GM12878 (cell line): ENCODE data around the gene RFLNA. TPM values are rescaled to one million over a fixed set of nuclear protein-coding genes. Genes with fewer than 3 reads are reported as not detected.

ENCODE experiments used
- ATAC-seq: fragments of 200-7000 bp; cut with Tn5 transposase; 3 replicates; pipeline ENCODE4 v1.9.1; 2020; ENCODE audit warnings: mild to moderate bottlenecking, moderate library complexity
- BruUV-seq: library from RNA; stranded (reverse); fragments of 400-500 nt; replicated peaks from 2 replicates; lab custom pipeline; 2021; lab: Mats Ljungman, UMichigan
- CTCF ChIA-PET: fragments of 300-600 bp; sonication (Branson Sonifier 250); formaldehyde crosslinking; extraction: SDS; loops from one replicate; lab custom pipeline; 2021; ENCODE audit warnings: inconsistent platforms; lab: Yijun Ruan, JAX
- POLR2A ChIA-PET: fragments of 350-600 bp; formaldehyde crosslinking; extraction: SDS; loops from one replicate; lab custom pipeline; 2021; ENCODE audit warnings: inconsistent platforms; lab: Charles Lee
- RAD21 ChIA-PET: fragments of 300-600 bp; sonication (Branson Sonifier 250); formaldehyde crosslinking; loops from one replicate; lab custom pipeline; 2023; ENCODE audit warnings: antibody characterized with exemption; ENCODE audit not compliant: unreplicated experiment; lab: Charles Lee
- SMC1A ChIA-PET: fragments of 300-600 bp; sonication (Branson Sonifier 250); formaldehyde crosslinking; loops from one replicate; lab custom pipeline; 2023; ENCODE audit not compliant: unreplicated experiment, uncharacterized antibody; lab: Charles Lee
- DNase-seq: peaks from one replicate; pipeline ENCODE4 v3.0.0-alpha.2; 2011; ENCODE audit warnings: low read depth, low spot score
- FAIRE-seq: peaks from 3 replicates; lab custom pipeline; 2011; peaks lifted over from hg19 to GRCh38; lab: Jason Lieb, UNC
- H2AFZ ChIP-seq: 2 replicates; pipeline ENCODE4 v1.6.0; 2011; ENCODE audit warnings: low read depth, low read length, control low read depth; ENCODE audit not compliant: control insufficient read depth
- H3K27ac ChIP-seq: 2 replicates; pipeline ENCODE4 v1.5.1; 2011; ENCODE audit warnings: control low read depth; ENCODE audit not compliant: control insufficient read depth, insufficient read depth
- H3K27me3 ChIP-seq, 2 experiments: replicated peaks in 1 of 2; 2 replicates each; pipeline versions ENCODE4 v1.6.0 to v1.6.1; 2011; ENCODE audit warnings: low read length in 1 of 2; ENCODE audit not compliant: control insufficient read depth in 2 of 2, insufficient read depth in 2 of 2
- H3K36me3 ChIP-seq, 2 experiments: 2 replicates each; pipeline ENCODE4 v1.5.1; 2011; ENCODE audit warnings: low read length in 1 of 2; ENCODE audit not compliant: control insufficient read depth in 2 of 2, insufficient read depth in 2 of 2
- H3K4me1 ChIP-seq: 2 replicates; pipeline ENCODE4 v1.6.1; 2011; ENCODE audit warnings: mild to moderate bottlenecking, low read length, moderate library complexity, mixed read lengths; ENCODE audit not compliant: control insufficient read depth, insufficient read depth
- H3K4me2 ChIP-seq: 2 replicates; pipeline ENCODE4 v1.6.0; 2011; ENCODE audit warnings: control low read depth; ENCODE audit not compliant: control insufficient read depth, insufficient read depth
- H3K4me3 ChIP-seq: fragments of 200-600 bp; sonication (generic); 2 replicates; pipeline ENCODE4 v1.5.1; 2016
- H3K79me2 ChIP-seq: 2 replicates; pipeline ENCODE4 v1.6.0; 2011; ENCODE audit warnings: low read length; ENCODE audit not compliant: control insufficient read depth, insufficient read depth
- H3K9ac ChIP-seq: 2 replicates; pipeline ENCODE4 v1.8.0; 2011; ENCODE audit warnings: low read length, control low read depth, mixed read lengths; ENCODE audit not compliant: control insufficient read depth, insufficient read depth
- H3K9me3 ChIP-seq: replicated peaks from 3 replicates; pipeline ENCODE4 v1.5.1; 2011; ENCODE audit warnings: mild to moderate bottlenecking, low read length; ENCODE audit not compliant: control insufficient read depth, insufficient read depth
- H4K20me1 ChIP-seq: 2 replicates; pipeline ENCODE4 v1.6.0; 2011; ENCODE audit not compliant: control insufficient read depth, insufficient read depth
- BACH1 ChIP-seq: fragments of 450-650 bp; IDR thresholded peaks from 2 replicates; pipeline ENCODE4 v1.6.1; 2017; ENCODE audit warnings: mild to moderate bottlenecking, borderline replicate concordance
- BCL11A ChIP-seq: IDR thresholded peaks from 2 replicates; pipeline ENCODE4 v1.6.1; 2011; ENCODE audit warnings: low read depth, low read length
- BMI1 ChIP-seq: fragments of 450-650 bp; IDR thresholded peaks from 2 replicates; pipeline ENCODE4 v1.6.1; 2016; ENCODE audit warnings: mild to moderate bottlenecking, moderate library complexity, borderline replicate concordance
- MXI1 ChIP-seq: fragments of 150-350 bp; IDR thresholded peaks from 2 replicates; pipeline ENCODE4 v1.6.1; 2011; ENCODE audit warnings: low read depth, mild to moderate bottlenecking, inconsistent platforms, low read length, improper control_type of control experiment
- NFYB ChIP-seq: IDR thresholded peaks from 2 replicates; pipeline ENCODE4 v1.6.1; 2011; ENCODE audit warnings: low read depth, mild to moderate bottlenecking, low read length, improper control_type of control experiment, moderate library complexity; ENCODE audit not compliant: insufficient read depth
- PAX5 ChIP-seq: IDR thresholded peaks from 2 replicates; pipeline ENCODE4 v1.6.1; 2011; ENCODE audit warnings: low read depth, low read length, borderline replicate concordance
- TARDBP ChIP-seq: IDR thresholded peaks from 2 replicates; pipeline ENCODE4 v1.6.1; 2016; ENCODE audit warnings: borderline replicate concordance
- ZNF207 ChIP-seq: fragments of 450-650 bp; IDR thresholded peaks from 2 replicates; pipeline ENCODE4 v1.6.1; 2014; ENCODE audit warnings: antibody characterized with exemption, mild to moderate bottlenecking, borderline replicate concordance
- WGBS: methylation state at CpG from one replicate; pipeline ENCODE4 v1.1.6; 2016; ENCODE audit warnings: low lambda C conversion rate; ENCODE audit not compliant: insufficient replicate concordance, insufficient coverage; ENCODE audit errors: missing lambda C conversion rate; 5-methylcytosine and 5-hydroxymethylcytosine counted together
- in situ Hi-C: fragments of 300-500 bp; cut with MboI; formaldehyde crosslinking; loops from 9 replicates; pipeline ENCODE4 v1.14.3; 2018; ENCODE audit warnings: mixed read lengths
- intact Hi-C: fragments of 100-400 bp; cut with micrococcal nuclease; formaldehyde crosslinking; loops from one replicate; pipeline ENCODE4 v1.14.2; 2022; ENCODE audit not compliant: unreplicated experiment
- polyA plus RNA-seq, 11 experiments: library from polyadenylated mRNA; depleted of rRNA in 4 of 11; unstranded in 6 of 11; stranded (reverse) in 5 of 11; fragments of >200 nt; fragmentation: Nextera tagmentation in 4 of 11; fragmentation: Illumina TruSeq in 1 of 11; extraction: Ambion mirVana in 4 of 11; extraction: Trizol in 1 of 11; gene quantifications; 1 replicate in 1 of 11; 2 replicates in 10 of 11; pipeline versions ENCODE4 v1.2.1 to v1.2.3, GENCODE V29; 2011 to 2016; ENCODE audit warnings: inconsistent platforms in 2 of 11, missing spikeins in 2 of 11, low read depth in 1 of 11
- total RNA-seq, 4 experiments: library from RNA; depleted of rRNA in 3 of 4; stranded (reverse); fragments of >200 nt in 3 of 4; fragmentation: Illumina TruSeq in 1 of 4; extraction: Trizol in 1 of 4; gene quantifications; 2 replicates each; pipeline versions ENCODE4 v1.2.1 to v1.2.3, GENCODE V29; 2013 to 2021
- TF ChIP-seq, protein P1 (sequence below): fragments of 450-650 bp; formaldehyde crosslinking; IDR thresholded peaks from 2 replicates; pipeline ENCODE4 v1.4.0; 2022; ENCODE audit warnings: mild to moderate bottlenecking, moderate library complexity
- TF ChIP-seq, protein P2 (sequence below): fragments of 450-650 bp; formaldehyde crosslinking; IDR thresholded peaks from 2 replicates; pipeline ENCODE4 v1.5.0; 2022; ENCODE audit warnings: mild to moderate bottlenecking, missing genetic modification characterization
- TF ChIP-seq, protein P3 (sequence below): fragments of 150-350 bp; IDR thresholded peaks from 2 replicates; pipeline ENCODE4 v1.6.1; 2014; ENCODE audit warnings: mild to moderate bottlenecking, low read depth, low read length
- TF ChIP-seq, protein P4 (sequence below): IDR thresholded peaks from 2 replicates; pipeline ENCODE4 v1.6.1; 2012; ENCODE audit warnings: low read depth, low read length, improper control_type of control experiment
- TF ChIP-seq, protein P5 (sequence below): fragments of 450-650 bp; conservative IDR thresholded peaks from 2 replicates; pipeline ENCODE4 v1.6.1; 2017; ENCODE audit warnings: mild to moderate bottlenecking, moderate library complexity

Gene RFLNA
- total and polyA plus RNA-seq, 10 of the 15 experiments (the other 5 are each of a cell fraction or from before 2014, with no cell fraction given): 0.08 TPM; not detected in 9

DNA sequence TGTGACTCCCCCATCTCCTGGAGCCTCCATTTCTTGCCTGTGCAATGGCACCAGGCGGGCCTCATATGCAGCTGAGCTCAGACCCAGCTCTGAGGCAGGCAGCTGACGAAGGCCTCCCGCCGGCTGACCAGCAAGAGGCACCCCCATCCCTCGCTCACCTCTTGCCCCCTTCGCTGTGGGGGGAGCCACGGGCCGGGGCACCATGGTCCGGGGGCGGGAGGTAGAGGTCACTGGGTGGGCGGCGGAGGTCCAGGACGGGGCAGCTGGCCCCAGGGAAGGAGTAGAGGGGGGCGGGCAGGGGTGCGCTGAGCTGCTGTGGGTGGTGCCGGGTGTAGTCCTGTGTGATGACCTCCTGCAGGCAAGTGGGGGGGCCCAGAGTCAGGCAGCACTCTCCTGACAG is 39.4 kb downstream of the RFLNA start:
- Histone ChIP-seq H3K36me3 (peaks cover 0 to 39% of the 10 kb centered on the region in 2 experiments; a peak in 3 of 4 replicates), H3K27me3 (no peaks in the 10 kb centered on the region), H2AFZ (no peak overlapping the region), H4K20me1 (no peaks in the 10 kb centered on the region), H3K4me3 (no peak overlapping the region), H3K9ac (no peak overlapping the region), H3K4me1 (no peaks in the 10 kb centered on the region), H3K9me3 (no peaks in the 10 kb centered on the region), H3K4me2 (no peak overlapping the region), H3K27ac (no peak overlapping the region), H3K79me2 (no peaks in the 10 kb centered on the region)
- no peak for FAIRE-seq
- 94% methylated on average over 16 of the region's 16 CpGs for WGBS
- ATAC-seq: no peak
- in situ Hi-C loops: no loop called here
- intact Hi-C loops: no loop called here
- ChIA-PET RAD21 (no interaction called here), CTCF (no interaction called here), POLR2A (no interaction called here), SMC1A (no interaction called here)
- TF ChIP-seq BMI1: no peak
- no peak for TF ChIP-seq TARDBP
- TF ChIP-seq, protein P1, sequence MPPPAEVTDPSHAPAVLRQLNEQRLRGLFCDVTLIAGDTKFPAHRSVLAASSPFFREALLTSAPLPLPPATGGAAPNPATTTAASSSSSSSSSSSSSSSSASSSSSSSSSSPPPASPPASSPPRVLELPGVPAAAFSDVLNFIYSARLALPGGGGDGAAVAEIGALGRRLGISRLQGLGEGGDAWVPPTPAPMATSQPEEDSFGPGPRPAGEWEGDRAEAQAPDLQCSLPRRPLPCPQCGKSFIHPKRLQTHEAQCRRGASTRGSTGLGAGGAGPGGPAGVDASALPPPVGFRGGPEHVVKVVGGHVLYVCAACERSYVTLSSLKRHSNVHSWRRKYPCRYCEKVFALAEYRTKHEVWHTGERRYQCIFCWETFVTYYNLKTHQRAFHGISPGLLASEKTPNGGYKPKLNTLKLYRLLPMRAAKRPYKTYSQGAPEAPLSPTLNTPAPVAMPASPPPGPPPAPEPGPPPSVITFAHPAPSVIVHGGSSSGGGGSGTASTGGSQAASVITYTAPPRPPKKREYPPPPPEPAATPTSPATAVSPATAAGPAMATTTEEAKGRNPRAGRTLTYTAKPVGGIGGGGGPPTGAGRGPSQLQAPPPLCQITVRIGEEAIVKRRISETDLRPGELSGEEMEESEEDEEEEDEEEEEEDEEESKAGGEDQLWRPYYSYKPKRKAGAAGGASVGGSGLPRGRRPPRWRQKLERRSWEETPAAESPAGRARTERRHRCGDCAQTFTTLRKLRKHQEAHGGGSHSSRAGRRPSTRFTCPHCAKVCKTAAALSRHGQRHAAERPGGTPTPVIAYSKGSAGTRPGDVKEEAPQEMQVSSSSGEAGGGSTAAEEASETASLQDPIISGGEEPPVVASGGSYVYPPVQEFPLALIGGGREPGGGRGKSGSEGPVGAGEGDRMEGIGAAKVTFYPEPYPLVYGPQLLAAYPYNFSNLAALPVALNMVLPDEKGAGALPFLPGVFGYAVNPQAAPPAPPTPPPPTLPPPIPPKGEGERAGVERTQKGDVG (CRISPR knock-in tag): no peak
- TF ChIP-seq, protein P2, sequence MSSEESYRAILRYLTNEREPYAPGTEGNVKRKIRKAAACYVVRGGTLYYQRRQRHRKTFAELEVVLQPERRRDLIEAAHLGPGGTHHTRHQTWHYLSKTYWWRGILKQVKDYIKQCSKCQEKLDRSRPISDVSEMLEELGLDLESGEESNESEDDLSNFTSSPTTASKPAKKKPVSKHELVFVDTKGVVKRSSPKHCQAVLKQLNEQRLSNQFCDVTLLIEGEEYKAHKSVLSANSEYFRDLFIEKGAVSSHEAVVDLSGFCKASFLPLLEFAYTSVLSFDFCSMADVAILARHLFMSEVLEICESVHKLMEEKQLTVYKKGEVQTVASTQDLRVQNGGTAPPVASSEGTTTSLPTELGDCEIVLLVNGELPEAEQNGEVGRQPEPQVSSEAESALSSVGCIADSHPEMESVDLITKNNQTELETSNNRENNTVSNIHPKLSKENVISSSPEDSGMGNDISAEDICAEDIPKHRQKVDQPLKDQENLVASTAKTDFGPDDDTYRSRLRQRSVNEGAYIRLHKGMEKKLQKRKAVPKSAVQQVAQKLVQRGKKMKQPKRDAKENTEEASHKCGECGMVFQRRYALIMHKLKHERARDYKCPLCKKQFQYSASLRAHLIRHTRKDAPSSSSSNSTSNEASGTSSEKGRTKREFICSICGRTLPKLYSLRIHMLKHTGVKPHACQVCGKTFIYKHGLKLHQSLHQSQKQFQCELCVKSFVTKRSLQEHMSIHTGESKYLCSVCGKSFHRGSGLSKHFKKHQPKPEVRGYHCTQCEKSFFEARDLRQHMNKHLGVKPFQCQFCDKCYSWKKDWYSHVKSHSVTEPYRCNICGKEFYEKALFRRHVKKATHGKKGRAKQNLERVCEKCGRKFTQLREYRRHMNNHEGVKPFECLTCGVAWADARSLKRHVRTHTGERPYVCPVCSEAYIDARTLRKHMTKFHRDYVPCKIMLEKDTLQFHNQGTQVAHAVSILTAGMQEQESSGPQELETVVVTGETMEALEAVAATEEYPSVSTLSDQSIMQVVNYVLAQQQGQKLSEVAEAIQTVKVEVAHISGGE (CRISPR knock-in tag): no peak
- TF ChIP-seq, protein P3, sequence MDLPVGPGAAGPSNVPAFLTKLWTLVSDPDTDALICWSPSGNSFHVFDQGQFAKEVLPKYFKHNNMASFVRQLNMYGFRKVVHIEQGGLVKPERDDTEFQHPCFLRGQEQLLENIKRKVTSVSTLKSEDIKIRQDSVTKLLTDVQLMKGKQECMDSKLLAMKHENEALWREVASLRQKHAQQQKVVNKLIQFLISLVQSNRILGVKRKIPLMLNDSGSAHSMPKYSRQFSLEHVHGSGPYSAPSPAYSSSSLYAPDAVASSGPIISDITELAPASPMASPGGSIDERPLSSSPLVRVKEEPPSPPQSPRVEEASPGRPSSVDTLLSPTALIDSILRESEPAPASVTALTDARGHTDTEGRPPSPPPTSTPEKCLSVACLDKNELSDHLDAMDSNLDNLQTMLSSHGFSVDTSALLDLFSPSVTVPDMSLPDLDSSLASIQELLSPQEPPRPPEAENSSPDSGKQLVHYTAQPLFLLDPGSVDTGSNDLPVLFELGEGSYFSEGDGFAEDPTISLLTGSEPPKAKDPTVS: no peak
- TF ChIP-seq BCL11A: no peak
- TF ChIP-seq NFYB: no peak
- no peak for TF ChIP-seq ZNF207
- TF ChIP-seq MXI1: no peak
- TF ChIP-seq, protein P4, sequence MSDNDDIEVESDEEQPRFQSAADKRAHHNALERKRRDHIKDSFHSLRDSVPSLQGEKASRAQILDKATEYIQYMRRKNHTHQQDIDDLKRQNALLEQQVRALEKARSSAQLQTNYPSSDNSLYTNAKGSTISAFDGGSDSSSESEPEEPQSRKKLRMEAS: no peak
- TF ChIP-seq BACH1: no peak
- no peak for TF ChIP-seq PAX5
- TF ChIP-seq, protein P5, sequence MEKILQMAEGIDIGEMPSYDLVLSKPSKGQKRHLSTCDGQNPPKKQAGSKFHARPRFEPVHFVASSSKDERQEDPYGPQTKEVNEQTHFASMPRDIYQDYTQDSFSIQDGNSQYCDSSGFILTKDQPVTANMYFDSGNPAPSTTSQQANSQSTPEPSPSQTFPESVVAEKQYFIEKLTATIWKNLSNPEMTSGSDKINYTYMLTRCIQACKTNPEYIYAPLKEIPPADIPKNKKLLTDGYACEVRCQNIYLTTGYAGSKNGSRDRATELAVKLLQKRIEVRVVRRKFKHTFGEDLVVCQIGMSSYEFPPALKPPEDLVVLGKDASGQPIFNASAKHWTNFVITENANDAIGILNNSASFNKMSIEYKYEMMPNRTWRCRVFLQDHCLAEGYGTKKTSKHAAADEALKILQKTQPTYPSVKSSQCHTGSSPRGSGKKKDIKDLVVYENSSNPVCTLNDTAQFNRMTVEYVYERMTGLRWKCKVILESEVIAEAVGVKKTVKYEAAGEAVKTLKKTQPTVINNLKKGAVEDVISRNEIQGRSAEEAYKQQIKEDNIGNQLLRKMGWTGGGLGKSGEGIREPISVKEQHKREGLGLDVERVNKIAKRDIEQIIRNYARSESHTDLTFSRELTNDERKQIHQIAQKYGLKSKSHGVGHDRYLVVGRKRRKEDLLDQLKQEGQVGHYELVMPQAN: no peak
- no peak for DNase-seq
- no TSS peak for BruUV-seq
